KMS-11 (cell line): ENCODE measurements around the gene MAD2L2.

Experiments used
- H2AFZ ChIP-seq: fragments of 200-600 bp; sonication (generic); 2 replicates; pipeline ENCODE4 v1.6.1; 2016; ENCODE audit warnings: antibody characterized with exemption, mixed run types, low read depth
- H3K27ac ChIP-seq: fragments of 200-600 bp; sonication (generic); 2 replicates; pipeline ENCODE4 v1.6.1; 2016; ENCODE audit warnings: mild to moderate bottlenecking, mixed run types
- H3K27me3 ChIP-seq: fragments of 200-600 bp; sonication (generic); 2 replicates; pipeline ENCODE4 v1.6.1; 2017; ENCODE audit warnings: mild to moderate bottlenecking, low read depth, mixed run types, moderate library complexity; ENCODE audit not compliant: insufficient read depth
- H3K36me3 ChIP-seq: fragments of 200-600 bp; sonication (generic); 2 replicates; pipeline ENCODE4 v1.6.1; 2017; ENCODE audit warnings: mild to moderate bottlenecking, mixed run types; ENCODE audit not compliant: insufficient read depth
- H3K4me1 ChIP-seq: fragments of 200-600 bp; sonication (generic); 2 replicates; pipeline ENCODE4 v1.6.1; 2016; ENCODE audit warnings: mild to moderate bottlenecking, low read depth, mixed run types; ENCODE audit not compliant: poor library complexity, severe bottlenecking
- H3K4me2 ChIP-seq: fragments of 200-600 bp; sonication (generic); 2 replicates; pipeline ENCODE4 v1.7.0; 2016; ENCODE audit warnings: mild to moderate bottlenecking, mixed run types
- H3K4me3 ChIP-seq: fragments of 200-600 bp; sonication (generic); IDR thresholded peaks from 2 replicates; pipeline ENCODE4 v1.6.1; 2017; ENCODE audit warnings: low read depth, low read length, mixed read lengths; ENCODE audit not compliant: insufficient read depth
- H3K79me2 ChIP-seq: fragments of 200-600 bp; sonication (generic); 2 replicates; pipeline ENCODE4 v1.6.1; 2016; ENCODE audit warnings: low read depth, mixed run types; ENCODE audit not compliant: insufficient read depth
- H3K9ac ChIP-seq: fragments of 200-600 bp; sonication (generic); 2 replicates; pipeline ENCODE4 v1.6.1; 2016; ENCODE audit warnings: mild to moderate bottlenecking, mixed run types
- H4K20me1 ChIP-seq: fragments of 200-600 bp; sonication (generic); 2 replicates; pipeline ENCODE4 v1.6.1; 2016; ENCODE audit warnings: mild to moderate bottlenecking, mixed run types; ENCODE audit not compliant: insufficient read depth
- CTCF ChIP-seq: fragments of 200-600 bp; sonication (generic); conservative IDR thresholded peaks from 2 replicates; pipeline ENCODE4 v1.6.1; 2017; ENCODE audit warnings: low read depth, mild to moderate bottlenecking, antibody characterized with exemption, low read length, moderate library complexity, mixed read lengths

Gene MAD2L2

GRCh38 chr1:11681071-11681771, at the start of gene MAD2L2:
TSS of gene MAD2L2 (minus strand) at chr1:11681148. CDS start at chr1:11680601, 547 bp downstream.
- H3K9ac ChIP-seq, result peak within 1 kb of the TSS; percentile 58
- peak within 1 kb of the TSS; percentile 82 for H3K4me2 ChIP-seq
- H3K27me3 ChIP-seq, result peaks cover 19% of the 10 kb centered on the region; the same call in 1 of the 2 replicates
- H3K36me3 ChIP-seq, result no peaks in the 10 kb centered on the region
- no peaks in the 10 kb centered on the region for H3K4me1 ChIP-seq
- H3K79me2 ChIP-seq, result no peaks in the 10 kb centered on the region
- TF ChIP-seq CTCF, result no peak
- H4K20me1 ChIP-seq, result no peaks in the 10 kb centered on the region
- peak within 1 kb of the TSS; percentile 73 for H3K4me3 ChIP-seq
- no peak within 1 kb of the TSS for H3K27ac ChIP-seq
- peak within 1 kb of the TSS; percentile 91 for H2AFZ ChIP-seq

- no peak overlapping the region for H2AFZ ChIP-seq
- no peak overlapping the region for H3K27ac ChIP-seq
- no peak for TF ChIP-seq CTCF
- peaks cover under 1% of the 10 kb centered on the region for H3K4me1 ChIP-seq
- H3K4me3 ChIP-seq, result no peak overlapping the region
- no peaks in the 10 kb centered on the region for H4K20me1 ChIP-seq
- H3K4me2 ChIP-seq, result no peak overlapping the region
- no peaks in the 10 kb centered on the region for H3K79me2 ChIP-seq
- no peaks in the 10 kb centered on the region for H3K36me3 ChIP-seq
- H3K27me3 ChIP-seq, result peaks cover 9% of the 10 kb centered on the region; the same call in 1 of the 2 replicates
- no peak overlapping the region for H3K9ac ChIP-seq
These were observed 49.5 kb upstream of the MAD2L2 start for GRCh38 chr1:11730429-11730891.

GRCh38 chr1:11729498-11730428, 48.8 kb upstream of the MAD2L2 start:
- Histone ChIP-seq H4K20me1 (no peaks in the 10 kb centered on the region), H3K4me1 (no peaks in the 10 kb centered on the region), H3K79me2 (no peaks in the 10 kb centered on the region), H3K27ac (no peak overlapping the region), H3K4me3 (no peak overlapping the region), H3K36me3 (no peaks in the 10 kb centered on the region), H3K27me3 (peaks cover 14% of the 10 kb centered on the region; the same call in 1 of the 2 replicates), H2AFZ (no peak overlapping the region), H3K9ac (no peak overlapping the region), H3K4me2 (no peak overlapping the region)
- no peak for TF ChIP-seq CTCF

GRCh38 chr1:11729155-11729497, 48.2 kb upstream of the MAD2L2 start:
- H4K20me1 ChIP-seq, result no peaks in the 10 kb centered on the region
- no peak overlapping the region for H3K4me3 ChIP-seq
- H3K9ac ChIP-seq, result no peak overlapping the region
- no peaks in the 10 kb centered on the region for H3K79me2 ChIP-seq
- H3K36me3 ChIP-seq, result no peaks in the 10 kb centered on the region
- no peak for TF ChIP-seq CTCF
- no peaks in the 10 kb centered on the region for H3K4me1 ChIP-seq
- no peak overlapping the region for H2AFZ ChIP-seq
- H3K27ac ChIP-seq, result no peak overlapping the region
- H3K4me2 ChIP-seq, result no peak overlapping the region
- H3K27me3 ChIP-seq, result peaks cover 20% of the 10 kb centered on the region; the same call in 1 of the 2 replicates
